ENCODE measurements around the gene SFI1. TPM values are rescaled to one million over a fixed set of nuclear protein-coding genes. Genes with fewer than 3 reads are reported as not detected.

The SFI1 gene
- total and polyA plus RNA-seq, 5 donors from 2014 or later, result 18.6 to 300 (median 33.3) TPM

GRCh38 chr22:31486951-31487350 lies 9.4 kb upstream of the SFI1 start:
- no peak overlapping the region for H3K27ac ChIP-seq (ENCODE audit: insufficient read depth, low read length, poor library complexity, severe bottlenecking)
- H3K4me3 Mint-ChIP-seq, result peak overlapping the region in 3 of 4 donors; percentile 48 to 78 (median 69)
- H3K27me3 ChIP-seq (ENCODE audit: control insufficient read depth, insufficient read depth, low read length), result no peaks in the 10 kb centered on the region
- H3K27ac Mint-ChIP-seq, result peak overlapping the region in 1 of 3 donors; percentile 62
- no peaks in the 10 kb centered on the region for H3K9me3 Mint-ChIP-seq
- no peaks in the 10 kb centered on the region for H3K9me3 ChIP-seq (ENCODE audit: control insufficient read depth in 2 of 2, low read length in 2 of 2)
- H3K4me3 ChIP-seq (ENCODE audit: low read depth, low read length), result no peak overlapping the region
- H3K4me1 Mint-ChIP-seq, result peaks cover 13 to 66% (median 32%) of the 10 kb centered on the region in 4 donors
- peaks cover 27% of the 10 kb centered on the region for H3K36me3 Mint-ChIP-seq
- ATAC-seq (ENCODE audit: low read depth in 2 of 2), result no peak
- H3K4me1 ChIP-seq (ENCODE audit: control insufficient read depth, insufficient read depth, low read length, poor library complexity, severe bottlenecking), result peaks cover 28% of the 10 kb centered on the region
- peaks cover 33% of the 10 kb centered on the region for H3K36me3 ChIP-seq (ENCODE audit: control insufficient read depth, insufficient read depth, low read length)
- DNase-seq, result no peak
- no peaks in the 10 kb centered on the region for H3K27me3 Mint-ChIP-seq

- H3K4me3 ChIP-seq (ENCODE audit: low read depth, low read length), result peak overlapping the region; percentile 81
- H3K27me3 ChIP-seq (ENCODE audit: control insufficient read depth, insufficient read depth, low read length), result no peaks in the 10 kb centered on the region
- H3K27me3 Mint-ChIP-seq, result no peaks in the 10 kb centered on the region
- DNase-seq (no peak), ATAC-seq (ENCODE audit: low read depth in 2 of 2) (no peak)
- H3K36me3 Mint-ChIP-seq, result peaks cover 24% of the 10 kb centered on the region
- H3K9me3 Mint-ChIP-seq, result no peaks in the 10 kb centered on the region
- H3K36me3 ChIP-seq (ENCODE audit: control insufficient read depth, insufficient read depth, low read length), result peaks cover 19% of the 10 kb centered on the region
- peaks cover 30% of the 10 kb centered on the region for H3K4me1 ChIP-seq (ENCODE audit: control insufficient read depth, insufficient read depth, low read length, poor library complexity, severe bottlenecking)
- H3K4me3 Mint-ChIP-seq, result peak overlapping the region; percentile 83 to 94 (median 88)
- peak overlapping the region; percentile 95 for H3K27ac ChIP-seq (ENCODE audit: insufficient read depth, low read length, poor library complexity, severe bottlenecking)
- peak overlapping the region; percentile 83 to 94 (median 88) for H3K27ac Mint-ChIP-seq
- H3K4me1 Mint-ChIP-seq, result peaks cover 13 to 62% (median 33%) of the 10 kb centered on the region in 4 donors
- H3K9me3 ChIP-seq (ENCODE audit: control insufficient read depth in 2 of 2, low read length in 2 of 2), result no peaks in the 10 kb centered on the region
Observed at GRCh38 chr22:31488346-31488883, 7.9 kb upstream of the SFI1 start.

DNA sequence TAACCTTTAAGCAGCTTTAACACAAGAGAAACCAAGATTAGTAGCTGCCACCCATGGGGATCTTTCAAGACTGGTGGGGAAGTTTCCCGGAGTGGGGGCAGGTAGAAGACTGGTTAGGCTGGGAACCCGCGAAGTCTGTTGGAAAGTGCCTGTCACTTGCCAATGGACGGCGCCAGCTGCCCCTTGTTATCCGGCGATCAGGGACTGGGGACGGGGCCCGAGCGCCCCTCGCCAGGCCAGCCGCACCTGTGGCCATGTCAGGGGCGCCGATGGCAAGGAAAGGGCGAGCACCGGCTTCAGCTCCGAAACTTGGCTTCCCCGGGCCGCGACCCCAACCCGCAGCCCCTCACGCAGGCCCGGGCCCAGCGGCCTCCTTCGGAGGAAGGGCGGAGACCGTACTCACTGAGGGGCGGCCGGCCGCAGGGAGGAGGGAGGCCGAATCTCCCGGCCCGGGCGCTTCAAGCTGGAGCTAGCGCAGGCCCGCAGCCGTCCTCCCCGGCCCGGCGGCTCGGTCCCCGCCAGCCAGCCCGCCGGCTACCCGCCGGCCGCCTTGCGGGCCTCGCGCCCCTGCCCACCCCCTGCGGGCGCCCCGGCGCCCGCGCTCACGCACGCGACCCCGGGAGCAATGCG lies 7.2 kb upstream of the SFI1 start:
- Mint-ChIP-seq H3K4me1 (peaks cover 10 to 62% (median 32%) of the 10 kb centered on the region in 4 donors), H3K27ac (peak overlapping the region; percentile 83 to 94 (median 88))
- peak in 1 of 2 donors; percentile 3 for ATAC-seq (ENCODE audit: low read depth in 2 of 2)

DNA sequence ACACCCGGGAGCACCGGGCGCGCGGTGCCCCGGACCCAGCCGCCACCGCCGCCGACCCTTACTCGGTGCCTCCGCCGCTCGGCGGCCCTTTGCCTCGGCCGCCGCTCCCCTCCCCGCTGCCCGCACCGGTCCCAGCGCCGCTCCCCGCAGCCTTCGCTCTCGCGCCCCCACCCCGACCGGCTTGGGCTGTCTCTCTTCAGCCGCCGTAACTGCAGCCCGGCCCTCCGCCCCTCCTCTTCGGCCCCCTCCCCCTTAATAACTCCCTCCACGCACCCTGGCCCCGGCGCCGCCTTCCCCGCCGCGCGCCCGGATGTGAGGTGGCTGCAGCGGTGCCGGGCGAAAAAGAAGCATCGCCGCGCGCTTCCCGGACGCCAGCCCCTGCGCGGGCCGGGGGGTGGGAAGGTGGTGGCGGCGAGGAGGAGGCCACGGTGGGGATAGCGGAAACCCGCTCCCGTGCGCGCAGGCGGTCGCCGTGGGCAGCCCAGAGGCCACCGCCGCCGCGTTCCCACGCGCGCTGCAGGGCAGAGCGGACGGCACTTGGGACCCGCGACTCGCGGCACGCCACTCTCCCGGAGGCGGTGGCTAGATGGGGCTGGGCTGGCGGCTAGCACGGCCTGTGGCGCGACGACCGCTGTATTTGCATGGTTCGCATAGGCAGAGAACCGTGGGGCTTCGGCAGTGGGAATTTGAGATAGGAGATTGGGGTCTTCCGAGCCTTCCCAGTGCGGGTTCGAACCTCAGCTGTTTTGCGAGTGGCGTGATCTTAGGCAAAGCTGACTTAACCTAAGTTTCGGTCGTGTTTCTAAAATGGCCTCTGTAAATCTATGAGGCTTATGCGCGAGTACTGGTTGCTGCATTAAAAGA lies 6.5 kb upstream of the SFI1 start, which contains the start of gene EIF4ENIF1:
Gene EIF4ENIF1 (minus strand): TSS at position 211 of the 864 bp plus-strand sequence. CDS start 1,124 bp downstream, outside the sequence.
- H3K9me3 Mint-ChIP-seq, result no peaks in the 10 kb centered on the region
- no peaks in the 10 kb centered on the region for H3K9me3 ChIP-seq (ENCODE audit: control insufficient read depth in 2 of 2, low read length in 2 of 2)
- peak within 1 kb of the TSS; percentile 95 for H3K27ac ChIP-seq (ENCODE audit: insufficient read depth, low read length, poor library complexity, severe bottlenecking)
- H3K4me3 ChIP-seq (ENCODE audit: low read depth, low read length), result peak within 1 kb of the TSS; percentile 93
- no peaks in the 10 kb centered on the region for H3K27me3 Mint-ChIP-seq
- no peaks in the 10 kb centered on the region for H3K27me3 ChIP-seq (ENCODE audit: control insufficient read depth, insufficient read depth, low read length)
- H3K4me1 ChIP-seq (ENCODE audit: control insufficient read depth, insufficient read depth, low read length, poor library complexity, severe bottlenecking), result peaks cover 41% of the 10 kb centered on the region
- peaks cover 8% of the 10 kb centered on the region for H3K36me3 ChIP-seq (ENCODE audit: control insufficient read depth, insufficient read depth, low read length)
- H3K4me1 Mint-ChIP-seq, result peaks cover 7 to 63% (median 29%) of the 10 kb centered on the region in 4 donors
- peak within 1 kb of the TSS; percentile 94 for H3K27ac Mint-ChIP-seq
- DNase-seq, result peak; percentile 80 to 94 (median 88)
- H3K36me3 Mint-ChIP-seq, result peaks cover 10% of the 10 kb centered on the region
- H3K4me3 Mint-ChIP-seq, result peak within 1 kb of the TSS; percentile 91 to 97 (median 96)
- ATAC-seq (ENCODE audit: low read depth in 2 of 2), result peak; percentile 81

More for the DNA sequence above, 7.2 kb upstream of the SFI1 start:
- Histone ChIP-seq H3K9me3 (ENCODE audit: control insufficient read depth in 2 of 2, low read length in 2 of 2) (no peaks in the 10 kb centered on the region), H3K27ac (ENCODE audit: insufficient read depth, low read length, poor library complexity, severe bottlenecking) (peak overlapping the region; percentile 95), H3K36me3 (ENCODE audit: control insufficient read depth, insufficient read depth, low read length) (peaks cover 12% of the 10 kb centered on the region), H3K27me3 (ENCODE audit: control insufficient read depth, insufficient read depth, low read length) (no peaks in the 10 kb centered on the region), H3K4me1 (ENCODE audit: control insufficient read depth, insufficient read depth, low read length, poor library complexity, severe bottlenecking) (peaks cover 33% of the 10 kb centered on the region), H3K4me3 (ENCODE audit: low read depth, low read length) (peak overlapping the region; percentile 81)
- peaks cover 17% of the 10 kb centered on the region for H3K36me3 Mint-ChIP-seq
- peak overlapping the region; percentile 87 to 96 (median 92) for H3K4me3 Mint-ChIP-seq
- no peaks in the 10 kb centered on the region for H3K27me3 Mint-ChIP-seq
- no peaks in the 10 kb centered on the region for H3K9me3 Mint-ChIP-seq
- DNase-seq, result peak; percentile 11 to 40 (median 16)

DNA sequence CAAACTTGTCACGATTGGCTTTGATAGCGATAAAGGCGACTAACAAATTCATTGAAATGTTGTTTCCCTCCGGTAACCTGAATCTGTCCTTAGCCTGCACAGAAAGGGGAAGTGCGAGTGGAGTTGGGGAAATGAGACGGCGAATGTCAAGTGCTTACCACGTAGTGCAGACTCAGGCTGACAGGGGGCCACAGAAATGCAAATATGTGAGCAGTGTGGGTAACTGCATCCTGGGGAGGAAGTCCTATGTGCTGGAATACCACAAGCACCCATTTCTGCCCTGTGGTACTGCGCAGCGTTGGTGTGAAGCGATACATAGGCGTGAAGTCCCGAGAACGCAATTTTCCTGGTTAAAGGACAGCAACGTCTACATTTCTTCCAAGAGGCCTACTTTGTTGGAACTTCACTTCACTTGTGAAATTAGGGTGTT lies 5.8 kb upstream of the SFI1 start:
- H3K27ac Mint-ChIP-seq, result peak overlapping the region; percentile 93 to 94 (median 94)
- Histone ChIP-seq H3K4me3 (ENCODE audit: low read depth, low read length) (peak overlapping the region; percentile 93), H3K27ac (ENCODE audit: insufficient read depth, low read length, poor library complexity, severe bottlenecking) (peak overlapping the region; percentile 95), H3K36me3 (ENCODE audit: control insufficient read depth, insufficient read depth, low read length) (peaks cover 3% of the 10 kb centered on the region), H3K27me3 (ENCODE audit: control insufficient read depth, insufficient read depth, low read length) (no peaks in the 10 kb centered on the region), H3K4me1 (ENCODE audit: control insufficient read depth, insufficient read depth, low read length, poor library complexity, severe bottlenecking) (peaks cover 47% of the 10 kb centered on the region), H3K9me3 (ENCODE audit: control insufficient read depth in 2 of 2, low read length in 2 of 2) (no peaks in the 10 kb centered on the region)
- H3K36me3 Mint-ChIP-seq, result peaks cover 4% of the 10 kb centered on the region
- peaks cover 7 to 56% (median 26%) of the 10 kb centered on the region in 4 donors for H3K4me1 Mint-ChIP-seq
- ATAC-seq (ENCODE audit: low read depth in 2 of 2) (peak; percentile 49 to 52), DNase-seq (peak in 2 of 3 donors; percentile 25 to 80)
- peak overlapping the region; percentile 90 to 97 (median 94) for H3K4me3 Mint-ChIP-seq
- H3K27me3 Mint-ChIP-seq, result no peaks in the 10 kb centered on the region
- no peaks in the 10 kb centered on the region for H3K9me3 Mint-ChIP-seq

GRCh38 chr22:31491218-31491962 lies 4.9 kb upstream of the SFI1 start:
- peaks cover 53% of the 10 kb centered on the region for H3K4me1 ChIP-seq (ENCODE audit: control insufficient read depth, insufficient read depth, low read length, poor library complexity, severe bottlenecking)
- peak overlapping the region; percentile 48 to 94 (median 94) for H3K27ac Mint-ChIP-seq
- no peaks in the 10 kb centered on the region for H3K27me3 ChIP-seq (ENCODE audit: control insufficient read depth, insufficient read depth, low read length)
- peaks cover 4% of the 10 kb centered on the region for H3K27me3 Mint-ChIP-seq
- H3K9me3 Mint-ChIP-seq, result no peaks in the 10 kb centered on the region
- peak overlapping the region; percentile 95 for H3K27ac ChIP-seq (ENCODE audit: insufficient read depth, low read length, poor library complexity, severe bottlenecking)
- no peak for DNase-seq
- peak overlapping the region; percentile 72 to 97 (median 94) for H3K4me3 Mint-ChIP-seq
- no peak for ATAC-seq (ENCODE audit: low read depth in 2 of 2)
- peaks cover 4% of the 10 kb centered on the region for H3K36me3 Mint-ChIP-seq
- H3K9me3 ChIP-seq (ENCODE audit: control insufficient read depth in 2 of 2, low read length in 2 of 2), result no peaks in the 10 kb centered on the region
- peaks cover 11 to 61% (median 29%) of the 10 kb centered on the region in 4 donors for H3K4me1 Mint-ChIP-seq
- no peaks in the 10 kb centered on the region for H3K36me3 ChIP-seq (ENCODE audit: control insufficient read depth, insufficient read depth, low read length)
- H3K4me3 ChIP-seq (ENCODE audit: low read depth, low read length), result peak overlapping the region; percentile 93

GRCh38 chr22:31492151-31492550 lies 4.2 kb upstream of the SFI1 start:
- H3K9me3 Mint-ChIP-seq, result no peaks in the 10 kb centered on the region
- Histone ChIP-seq H3K4me3 (ENCODE audit: low read depth, low read length) (no peak overlapping the region), H3K4me1 (ENCODE audit: control insufficient read depth, insufficient read depth, low read length, poor library complexity, severe bottlenecking) (peaks cover 61% of the 10 kb centered on the region), H3K27me3 (ENCODE audit: control insufficient read depth, insufficient read depth, low read length) (no peaks in the 10 kb centered on the region), H3K9me3 (ENCODE audit: control insufficient read depth in 2 of 2, low read length in 2 of 2) (no peaks in the 10 kb centered on the region), H3K27ac (ENCODE audit: insufficient read depth, low read length, poor library complexity, severe bottlenecking) (no peak overlapping the region), H3K36me3 (ENCODE audit: control insufficient read depth, insufficient read depth, low read length) (no peaks in the 10 kb centered on the region)
- peak overlapping the region; percentile 29 to 96 (median 58) for H3K4me3 Mint-ChIP-seq
- peaks cover under 1% of the 10 kb centered on the region for H3K36me3 Mint-ChIP-seq
- ATAC-seq (ENCODE audit: low read depth in 2 of 2) (no peak), DNase-seq (no peak)
- peaks cover 11 to 59% (median 30%) of the 10 kb centered on the region in 4 donors for H3K4me1 Mint-ChIP-seq
- H3K27me3 Mint-ChIP-seq, result peaks cover 4% of the 10 kb centered on the region
- H3K27ac Mint-ChIP-seq, result peak overlapping the region in 2 of 3 donors; percentile 32 to 69

Data from CD4-positive, CD25-positive, alpha-beta regulatory T cell (primary cell).